Metanephros (tissue), 2 donors: ENCODE results near the gene NHS. TPM values are rescaled to one million over a fixed set of nuclear protein-coding genes. Genes with fewer than 3 reads are reported as not detected.

Experiments used
- small RNA-seq: library from RNA; depleted of rRNA; stranded (forward); fragments of <200 nt; gene quantifications from one replicate; pipeline ENCODE3, GENCODE V24; 2014; ENCODE audit warnings: low replicate concordance
- total RNA-seq: library from RNA; depleted of rRNA; stranded (reverse); fragments of >200 nt; gene quantifications from one replicate; pipeline ENCODE4 v1.2.3, GENCODE V29; 2014

NHS gene
- 16.8 TPM for total RNA-seq

DNA sequence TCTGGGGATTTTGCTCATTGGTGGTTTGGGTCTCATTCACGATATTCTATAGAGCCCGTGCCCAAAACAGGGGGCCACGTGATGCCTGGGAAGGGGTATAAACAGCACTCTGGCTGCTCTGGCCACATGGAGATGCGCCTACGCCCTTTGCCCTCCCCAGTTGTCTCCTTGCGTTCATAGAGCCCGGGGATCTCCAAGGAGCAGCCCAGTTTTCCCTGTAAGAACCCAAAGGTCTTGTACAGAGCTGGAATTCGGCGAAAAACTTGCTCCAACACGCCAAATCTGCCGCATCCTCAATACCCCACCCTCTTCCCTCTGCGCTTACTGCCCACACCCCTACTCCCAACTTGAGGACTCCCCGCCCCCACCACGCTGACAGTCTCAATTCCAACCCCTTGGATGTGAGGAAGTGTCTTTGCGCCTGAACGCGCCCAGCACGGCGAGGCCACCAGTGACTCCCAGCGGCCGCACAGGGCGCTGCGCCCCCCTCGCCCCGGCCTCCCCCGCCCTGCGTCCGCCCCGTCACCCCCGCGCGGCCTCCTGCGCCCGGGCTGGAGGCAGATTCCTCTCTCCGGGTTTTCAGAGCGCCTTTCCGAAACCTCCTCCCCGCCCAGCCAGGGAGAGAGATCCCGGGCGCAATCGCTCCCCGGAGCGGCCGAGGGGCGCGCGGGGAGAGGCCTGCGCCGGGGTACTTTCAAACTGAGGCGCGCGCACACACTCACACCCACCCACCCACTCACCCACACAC is at the start of gene NHS:
Gene NHS (plus strand): TSS at position 582 of the 748 bp plus-strand sequence. CDS start 558 bp downstream, outside the sequence.

DNA sequence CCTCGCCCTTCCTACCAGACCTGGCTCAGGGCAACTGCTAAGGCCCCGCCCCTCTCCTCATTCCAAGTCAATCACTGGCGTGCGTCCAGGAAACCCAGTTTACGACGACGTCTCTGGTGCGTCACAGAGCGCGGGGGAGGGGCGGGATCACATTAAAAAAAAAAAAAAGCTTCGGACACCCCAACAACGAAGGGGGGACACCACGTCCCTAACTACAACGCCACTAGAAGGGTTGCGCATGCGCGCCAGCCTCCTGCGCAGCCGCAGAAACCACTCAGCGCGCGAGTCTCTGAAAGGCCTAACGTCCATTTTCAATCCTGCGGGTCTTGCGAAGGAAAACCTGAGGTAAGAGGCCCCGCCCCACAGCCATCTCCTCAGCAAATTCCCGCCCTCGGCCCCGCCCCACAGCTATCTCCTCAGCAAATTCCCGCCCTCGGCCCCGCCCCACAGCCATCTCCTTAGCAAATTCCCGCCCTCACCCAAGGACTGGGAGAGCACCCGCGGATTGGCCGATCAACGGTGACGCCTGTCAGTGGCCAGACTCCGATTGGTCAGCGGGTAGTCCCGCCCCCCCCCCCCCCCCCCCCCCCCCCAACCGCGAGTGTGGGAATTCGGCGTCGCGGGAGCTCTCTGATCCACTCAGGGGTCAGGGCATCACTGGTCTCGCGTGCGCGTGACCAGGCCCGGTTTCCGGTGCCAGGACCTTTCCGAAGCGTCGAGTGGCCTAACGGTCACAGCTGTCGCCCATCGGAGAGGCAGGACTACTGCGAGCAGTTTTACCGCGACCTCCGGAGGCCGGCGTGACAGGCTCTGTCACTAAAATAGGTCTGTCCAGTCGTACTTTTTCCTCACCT is 362.1 kb downstream of the NHS start, which contains the start of gene SCML1:
Gene SCML1 (plus strand): TSS at position 638 of the 854 bp plus-strand sequence. CDS start 6,694 bp downstream, outside the sequence.

Small RNA genes lying within 50 kb of the gene (small RNA-seq; reads per million reads assigned to genes)
- gene MIR4768 (not detected), gene RF01210 (not detected)
